H1 (cell line): ENCODE data around the gene CIB2. TPM values are rescaled to one million over a fixed set of nuclear protein-coding genes. Genes with fewer than 3 reads are reported as not detected.

Experiments
- ASH2L ChIP-seq: fragments of 200-600, 300-600 bp; sonication (generic); IDR thresholded peaks from one replicate; pipeline ENCODE4 v1.7.1; 2017; ENCODE audit warnings: low read length
- BRCA1 ChIP-seq: IDR thresholded peaks from 2 replicates; pipeline ENCODE4 v1.6.1; 2012; ENCODE audit warnings: low read depth, low read length, improper control_type of control experiment
- PHF8 ChIP-seq: fragments of 200-600 bp; sonication (generic); conservative IDR thresholded peaks from 2 replicates; pipeline ENCODE4 v1.7.1; 2012; ENCODE audit warnings: low read depth, mild to moderate bottlenecking, inconsistent platforms, low read length, moderate library complexity
- RBBP5 ChIP-seq: IDR thresholded peaks from 2 replicates; pipeline ENCODE4 v1.7.1; 2012; ENCODE audit warnings: low read depth, mild to moderate bottlenecking, inconsistent platforms, low read length, moderate library complexity, borderline replicate concordance
- SIX5 ChIP-seq: IDR thresholded peaks from 2 replicates; pipeline ENCODE4 v1.6.1; 2011; ENCODE audit warnings: mild to moderate bottlenecking, low read depth, low read length
- SP2 ChIP-seq: IDR thresholded peaks from 2 replicates; pipeline ENCODE4 v1.6.1; 2012; ENCODE audit warnings: mild to moderate bottlenecking, low read length, inconsistent platforms
- SRF ChIP-seq: IDR thresholded peaks from 2 replicates; pipeline ENCODE4 v1.6.1; 2011; ENCODE audit warnings: mild to moderate bottlenecking, low read depth, low read length, moderate library complexity
- polyA plus RNA-seq, 7 experiments: library from polyadenylated mRNA; depleted of rRNA in 3 of 7; stranded (reverse) in 5 of 7; unstranded in 2 of 7; fragments of >200 nt in 5 of 7; fragments of 200-250 nt in 2 of 7; gene quantifications; 1 replicate in 5 of 7; 2 replicates in 1 of 7; 4 replicates in 1 of 7; pipeline versions ENCODE4 v1.2.1 to v1.2.3, GENCODE V29; 2011 to 2013; ENCODE audit warnings: missing spikeins in 2 of 7, mixed read lengths in 2 of 7
- total RNA-seq: library from RNA; stranded (reverse); fragmentation: NEBNext Ultra II Directional; extraction: Animal tissue kit (Norgen Biotek cat#: 25700); gene quantifications from 2 replicates; pipeline ENCODE4 v1.2.1, GENCODE V29; 2021
- TF ChIP-seq, protein P1 (sequence below): fragments of 300-600 bp; sonication (generic); IDR thresholded peaks from 2 replicates; pipeline ENCODE4 v1.7.1; 2012; ENCODE audit warnings: low read length, moderate library complexity, mild to moderate bottlenecking, inconsistent platforms; ENCODE audit not compliant: insufficient replicate concordance
- TF ChIP-seq, protein P2 (sequence below): IDR thresholded peaks from 2 replicates; pipeline ENCODE4 v1.6.1; 2011; ENCODE audit warnings: low read length, improper control_type of control experiment

CIB2 gene
- total and polyA plus RNA-seq, 2 of the 8 experiments (the other 6 are each of a cell fraction or from before 2014, with no cell fraction given), result 41.5 to 45.8 TPM

DNA sequence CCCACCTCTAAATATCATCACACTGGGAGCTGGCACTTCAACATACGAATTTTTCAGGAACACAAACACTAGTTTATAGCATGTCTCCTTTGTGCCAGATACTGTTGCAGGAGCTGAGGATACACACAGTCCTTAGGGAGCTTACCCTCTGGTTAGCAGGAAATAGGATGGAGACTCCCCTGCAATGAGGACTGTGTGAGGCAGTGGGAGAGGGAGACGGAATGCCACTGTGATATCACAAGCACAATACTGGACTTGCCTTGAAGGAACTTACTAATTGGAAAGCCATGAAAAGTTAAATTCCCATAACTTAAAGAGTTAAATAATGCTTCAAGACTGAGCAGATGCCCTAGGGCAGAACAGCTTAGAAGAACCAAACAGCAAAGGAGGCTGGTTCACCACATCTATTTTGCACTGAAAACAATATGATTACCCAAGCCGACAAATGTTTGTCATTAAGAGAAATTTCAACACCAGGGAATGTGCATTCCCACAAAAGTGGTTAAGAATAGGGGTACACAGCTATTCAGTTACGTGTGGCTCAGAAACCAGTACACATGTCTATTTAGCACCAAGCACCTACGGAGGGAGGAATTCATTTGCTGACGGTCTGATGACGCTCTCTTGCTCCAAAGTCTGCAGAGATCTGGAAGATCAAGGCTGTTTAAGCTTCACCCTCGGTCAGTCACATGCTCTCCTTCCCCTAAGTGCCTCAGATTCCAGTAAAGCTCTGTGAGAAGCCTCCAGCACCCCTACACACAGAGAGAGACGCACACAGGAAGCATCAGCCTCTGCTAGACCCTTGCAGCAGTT, 59.0 kb downstream of the CIB2 start (continued):
- TF ChIP-seq, protein P1, sequence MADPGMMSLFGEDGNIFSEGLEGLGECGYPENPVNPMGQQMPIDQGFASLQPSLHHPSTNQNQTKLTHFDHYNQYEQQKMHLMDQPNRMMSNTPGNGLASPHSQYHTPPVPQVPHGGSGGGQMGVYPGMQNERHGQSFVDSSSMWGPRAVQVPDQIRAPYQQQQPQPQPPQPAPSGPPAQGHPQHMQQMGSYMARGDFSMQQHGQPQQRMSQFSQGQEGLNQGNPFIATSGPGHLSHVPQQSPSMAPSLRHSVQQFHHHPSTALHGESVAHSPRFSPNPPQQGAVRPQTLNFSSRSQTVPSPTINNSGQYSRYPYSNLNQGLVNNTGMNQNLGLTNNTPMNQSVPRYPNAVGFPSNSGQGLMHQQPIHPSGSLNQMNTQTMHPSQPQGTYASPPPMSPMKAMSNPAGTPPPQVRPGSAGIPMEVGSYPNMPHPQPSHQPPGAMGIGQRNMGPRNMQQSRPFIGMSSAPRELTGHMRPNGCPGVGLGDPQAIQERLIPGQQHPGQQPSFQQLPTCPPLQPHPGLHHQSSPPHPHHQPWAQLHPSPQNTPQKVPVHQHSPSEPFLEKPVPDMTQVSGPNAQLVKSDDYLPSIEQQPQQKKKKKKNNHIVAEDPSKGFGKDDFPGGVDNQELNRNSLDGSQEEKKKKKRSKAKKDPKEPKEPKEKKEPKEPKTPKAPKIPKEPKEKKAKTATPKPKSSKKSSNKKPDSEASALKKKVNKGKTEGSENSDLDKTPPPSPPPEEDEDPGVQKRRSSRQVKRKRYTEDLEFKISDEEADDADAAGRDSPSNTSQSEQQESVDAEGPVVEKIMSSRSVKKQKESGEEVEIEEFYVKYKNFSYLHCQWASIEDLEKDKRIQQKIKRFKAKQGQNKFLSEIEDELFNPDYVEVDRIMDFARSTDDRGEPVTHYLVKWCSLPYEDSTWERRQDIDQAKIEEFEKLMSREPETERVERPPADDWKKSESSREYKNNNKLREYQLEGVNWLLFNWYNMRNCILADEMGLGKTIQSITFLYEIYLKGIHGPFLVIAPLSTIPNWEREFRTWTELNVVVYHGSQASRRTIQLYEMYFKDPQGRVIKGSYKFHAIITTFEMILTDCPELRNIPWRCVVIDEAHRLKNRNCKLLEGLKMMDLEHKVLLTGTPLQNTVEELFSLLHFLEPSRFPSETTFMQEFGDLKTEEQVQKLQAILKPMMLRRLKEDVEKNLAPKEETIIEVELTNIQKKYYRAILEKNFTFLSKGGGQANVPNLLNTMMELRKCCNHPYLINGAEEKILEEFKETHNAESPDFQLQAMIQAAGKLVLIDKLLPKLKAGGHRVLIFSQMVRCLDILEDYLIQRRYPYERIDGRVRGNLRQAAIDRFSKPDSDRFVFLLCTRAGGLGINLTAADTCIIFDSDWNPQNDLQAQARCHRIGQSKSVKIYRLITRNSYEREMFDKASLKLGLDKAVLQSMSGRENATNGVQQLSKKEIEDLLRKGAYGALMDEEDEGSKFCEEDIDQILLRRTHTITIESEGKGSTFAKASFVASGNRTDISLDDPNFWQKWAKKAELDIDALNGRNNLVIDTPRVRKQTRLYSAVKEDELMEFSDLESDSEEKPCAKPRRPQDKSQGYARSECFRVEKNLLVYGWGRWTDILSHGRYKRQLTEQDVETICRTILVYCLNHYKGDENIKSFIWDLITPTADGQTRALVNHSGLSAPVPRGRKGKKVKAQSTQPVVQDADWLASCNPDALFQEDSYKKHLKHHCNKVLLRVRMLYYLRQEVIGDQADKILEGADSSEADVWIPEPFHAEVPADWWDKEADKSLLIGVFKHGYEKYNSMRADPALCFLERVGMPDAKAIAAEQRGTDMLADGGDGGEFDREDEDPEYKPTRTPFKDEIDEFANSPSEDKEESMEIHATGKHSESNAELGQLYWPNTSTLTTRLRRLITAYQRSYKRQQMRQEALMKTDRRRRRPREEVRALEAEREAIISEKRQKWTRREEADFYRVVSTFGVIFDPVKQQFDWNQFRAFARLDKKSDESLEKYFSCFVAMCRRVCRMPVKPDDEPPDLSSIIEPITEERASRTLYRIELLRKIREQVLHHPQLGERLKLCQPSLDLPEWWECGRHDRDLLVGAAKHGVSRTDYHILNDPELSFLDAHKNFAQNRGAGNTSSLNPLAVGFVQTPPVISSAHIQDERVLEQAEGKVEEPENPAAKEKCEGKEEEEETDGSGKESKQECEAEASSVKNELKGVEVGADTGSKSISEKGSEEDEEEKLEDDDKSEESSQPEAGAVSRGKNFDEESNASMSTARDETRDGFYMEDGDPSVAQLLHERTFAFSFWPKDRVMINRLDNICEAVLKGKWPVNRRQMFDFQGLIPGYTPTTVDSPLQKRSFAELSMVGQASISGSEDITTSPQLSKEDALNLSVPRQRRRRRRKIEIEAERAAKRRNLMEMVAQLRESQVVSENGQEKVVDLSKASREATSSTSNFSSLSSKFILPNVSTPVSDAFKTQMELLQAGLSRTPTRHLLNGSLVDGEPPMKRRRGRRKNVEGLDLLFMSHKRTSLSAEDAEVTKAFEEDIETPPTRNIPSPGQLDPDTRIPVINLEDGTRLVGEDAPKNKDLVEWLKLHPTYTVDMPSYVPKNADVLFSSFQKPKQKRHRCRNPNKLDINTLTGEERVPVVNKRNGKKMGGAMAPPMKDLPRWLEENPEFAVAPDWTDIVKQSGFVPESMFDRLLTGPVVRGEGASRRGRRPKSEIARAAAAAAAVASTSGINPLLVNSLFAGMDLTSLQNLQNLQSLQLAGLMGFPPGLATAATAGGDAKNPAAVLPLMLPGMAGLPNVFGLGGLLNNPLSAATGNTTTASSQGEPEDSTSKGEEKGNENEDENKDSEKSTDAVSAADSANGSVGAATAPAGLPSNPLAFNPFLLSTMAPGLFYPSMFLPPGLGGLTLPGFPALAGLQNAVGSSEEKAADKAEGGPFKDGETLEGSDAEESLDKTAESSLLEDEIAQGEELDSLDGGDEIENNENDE, result no peak
- TF ChIP-seq SRF, result no peak
- no peak for TF ChIP-seq ASH2L
- TF ChIP-seq RBBP5, result no peak
- no peak for TF ChIP-seq PHF8
- no peak for TF ChIP-seq SIX5
- no peak for TF ChIP-seq BRCA1
- TF ChIP-seq, protein P2, sequence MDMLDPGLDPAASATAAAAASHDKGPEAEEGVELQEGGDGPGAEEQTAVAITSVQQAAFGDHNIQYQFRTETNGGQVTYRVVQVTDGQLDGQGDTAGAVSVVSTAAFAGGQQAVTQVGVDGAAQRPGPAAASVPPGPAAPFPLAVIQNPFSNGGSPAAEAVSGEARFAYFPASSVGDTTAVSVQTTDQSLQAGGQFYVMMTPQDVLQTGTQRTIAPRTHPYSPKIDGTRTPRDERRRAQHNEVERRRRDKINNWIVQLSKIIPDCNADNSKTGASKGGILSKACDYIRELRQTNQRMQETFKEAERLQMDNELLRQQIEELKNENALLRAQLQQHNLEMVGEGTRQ, result no peak
- no peak for TF ChIP-seq SP2
